H9 (cell line): ENCODE results near the gene HMGB1. TPM values are rescaled to one million over a fixed set of nuclear protein-coding genes. Genes with fewer than 3 reads are reported as not detected.

Source experiments
- DNase-seq: peaks from one replicate; pipeline ENCODE4 v3.0.0-alpha.2; 2017
- H2AFZ ChIP-seq: one replicate; pipeline ENCODE4 v1.6.1; 2013; ENCODE audit warnings: mild to moderate bottlenecking, low read length, control low read depth, moderate library complexity
- H2AK5ac ChIP-seq: 2 replicates; pipeline ENCODE4 v1.6.1; 2013; ENCODE audit warnings: low read length, control low read depth, mixed read lengths; ENCODE audit not compliant: insufficient read length
- H2BK120ac ChIP-seq: one replicate; pipeline ENCODE4 v1.6.1; 2013; ENCODE audit warnings: low read depth, mild to moderate bottlenecking, low read length, control low read depth, inconsistent platforms; ENCODE audit not compliant: poor library complexity, severe bottlenecking
- H2BK12ac ChIP-seq: 2 replicates; pipeline ENCODE4 v1.6.1; 2013; ENCODE audit warnings: low read length, control low read depth, mixed read lengths, low read depth; ENCODE audit not compliant: insufficient read length
- H2BK15ac ChIP-seq: 2 replicates; pipeline ENCODE4 v1.6.1; 2013; ENCODE audit warnings: low read depth, low read length, control low read depth
- H2BK20ac ChIP-seq: one replicate; pipeline ENCODE4 v1.6.1; 2013; ENCODE audit warnings: low read depth, mild to moderate bottlenecking, low read length, control low read depth, inconsistent platforms; ENCODE audit not compliant: poor library complexity, severe bottlenecking
- H2BK5ac ChIP-seq: 2 replicates; pipeline ENCODE4 v1.6.1; 2013; ENCODE audit warnings: low read length, control low read depth, mixed read lengths; ENCODE audit not compliant: insufficient read length
- H3K14ac ChIP-seq: 2 replicates; pipeline ENCODE4 v1.6.1; 2013; ENCODE audit warnings: low read length, control low read depth; ENCODE audit not compliant: insufficient read depth
- H3K18ac ChIP-seq: 2 replicates; pipeline ENCODE4 v1.6.1; 2013; ENCODE audit warnings: low read depth, mild to moderate bottlenecking, mixed read lengths, low read length, control low read depth; ENCODE audit not compliant: insufficient read length
- H3K23ac ChIP-seq: 2 replicates; pipeline ENCODE4 v1.6.1; 2013; ENCODE audit warnings: low read length, control low read depth, mixed read lengths, low read depth; ENCODE audit not compliant: insufficient read length
- H3K23me2 ChIP-seq: 2 replicates; pipeline ENCODE4 v1.6.1; 2013; ENCODE audit warnings: low read depth, mild to moderate bottlenecking, mixed read lengths, low read length, control low read depth; ENCODE audit not compliant: insufficient read length, poor library complexity, severe bottlenecking
- H3K27ac ChIP-seq: 2 replicates; pipeline ENCODE4 v1.5.1; 2013; ENCODE audit warnings: low read length, control low read depth, mixed read lengths, low read depth; ENCODE audit not compliant: insufficient read length
- H3K27me3 ChIP-seq: 2 replicates; pipeline ENCODE4 v1.6.1; 2013; ENCODE audit warnings: low read length, control low read depth, inconsistent platforms; ENCODE audit not compliant: insufficient read depth
- H3K4ac ChIP-seq: 2 replicates; pipeline ENCODE4 v1.6.1; 2013; ENCODE audit warnings: low read depth, mild to moderate bottlenecking, control low read depth, inconsistent platforms, low read length, moderate library complexity
- H3K4me1 ChIP-seq: 2 replicates; pipeline ENCODE4 v1.6.1; 2013; ENCODE audit warnings: low read length, control low read depth, inconsistent platforms; ENCODE audit not compliant: insufficient read depth
- H3K4me2 ChIP-seq: 2 replicates; pipeline ENCODE4 v1.6.1; 2013; ENCODE audit warnings: low read length, control low read depth, mixed read lengths; ENCODE audit not compliant: insufficient read length, insufficient read depth
- H3K56ac ChIP-seq: 2 replicates; pipeline ENCODE4 v1.6.1; 2013; ENCODE audit warnings: low read depth, mild to moderate bottlenecking, mixed read lengths, low read length, control low read depth; ENCODE audit not compliant: insufficient read length
- H3K79me1 ChIP-seq: 2 replicates; pipeline ENCODE4 v1.6.1; 2013; ENCODE audit warnings: low read depth, mild to moderate bottlenecking, moderate library complexity, low read length, control low read depth, inconsistent platforms; ENCODE audit not compliant: insufficient read depth, poor library complexity, severe bottlenecking
- H3K79me2 ChIP-seq: 2 replicates; pipeline ENCODE4 v1.6.1; 2013; ENCODE audit warnings: low read length, control low read depth, inconsistent platforms; ENCODE audit not compliant: insufficient read depth
- H3K9ac ChIP-seq: 2 replicates; pipeline ENCODE4 v1.6.1; 2013; ENCODE audit warnings: low read length, control low read depth, mixed read lengths; ENCODE audit not compliant: insufficient read length; ENCODE audit errors: extremely low read depth
- H3K9me3 ChIP-seq: one replicate; pipeline ENCODE4 v1.6.1; 2013; ENCODE audit warnings: low read depth, low read length, inconsistent platforms; ENCODE audit not compliant: control insufficient read depth
- H3T11ph ChIP-seq: one replicate; pipeline ENCODE4 v1.6.1; 2013; ENCODE audit warnings: mild to moderate bottlenecking, low read length, control low read depth, inconsistent platforms
- H4K20me1 ChIP-seq: one replicate; pipeline ENCODE4 v1.6.1; 2013; ENCODE audit not compliant: control insufficient read depth, insufficient read length, insufficient read depth
- H4K5ac ChIP-seq: 2 replicates; pipeline ENCODE4 v1.6.1; 2013; ENCODE audit warnings: low read depth, mild to moderate bottlenecking, mixed read lengths, low read length, control low read depth; ENCODE audit not compliant: insufficient read length
- H4K8ac ChIP-seq: replicated peaks from 2 replicates; pipeline ENCODE4 v1.6.1; 2013; ENCODE audit warnings: low read length, control low read depth, mixed read lengths, low read depth; ENCODE audit not compliant: insufficient read length
- H4K91ac ChIP-seq: 2 replicates; pipeline ENCODE4 v1.6.1; 2013; ENCODE audit warnings: low read depth, mild to moderate bottlenecking, moderate library complexity, mixed read lengths, low read length, control low read depth; ENCODE audit not compliant: insufficient read length
- H3K27ac Mint-ChIP-seq, 3 experiments: 2 replicates in 2 of 3; 3 replicates in 1 of 3; pipeline ENCODE4 v1.8.0; 2020 to 2021; ENCODE audit warnings: mixed read lengths in 3 of 3, mild to moderate bottlenecking in 1 of 3, moderate library complexity in 1 of 3
- H3K27me3 Mint-ChIP-seq: 2 replicates; pipeline ENCODE4 v1.8.0; 2021; ENCODE audit warnings: low read depth, mild to moderate bottlenecking, moderate library complexity, mixed read lengths
- H3K36me3 Mint-ChIP-seq, 3 experiments: 2 replicates in 2 of 3; 3 replicates in 1 of 3; pipeline ENCODE4 v1.8.0; 2020 to 2021; ENCODE audit warnings: low read depth in 3 of 3, mixed read lengths in 3 of 3; ENCODE audit not compliant: insufficient read depth in 1 of 3
- H3K4me1 Mint-ChIP-seq, 2 experiments: 2 replicates each; pipeline ENCODE4 v1.8.0; 2020; ENCODE audit warnings: mixed read lengths in 2 of 2
- H3K4me3 Mint-ChIP-seq, 2 experiments: 2 replicates in 1 of 2; 3 replicates in 1 of 2; pipeline ENCODE4 v1.8.0; 2020 to 2021; ENCODE audit warnings: mild to moderate bottlenecking in 2 of 2, mixed read lengths in 2 of 2, moderate library complexity in 1 of 2
- H3K9me3 Mint-ChIP-seq, 2 experiments: 2 replicates in 1 of 2; 3 replicates in 1 of 2; pipeline ENCODE4 v1.8.0; 2020; ENCODE audit warnings: mild to moderate bottlenecking in 2 of 2, mixed read lengths in 2 of 2, moderate library complexity in 1 of 2
- CTCF ChIP-seq: fragments of 200-600 bp; sonication (generic); conservative IDR thresholded peaks from 3 replicates; pipeline ENCODE4 v1.8.0; 2021; ENCODE audit warnings: antibody characterized with exemption, mild to moderate bottlenecking
- WGBS: extraction: QIAGEN DNeasy Blood & Tissue Kit; methylation state at CpG from one replicate; pipeline ENCODE4 v1.1.7; 2013; ENCODE audit warnings: missing lambda C conversion rate, low lambda C conversion rate, mixed read lengths; ENCODE audit not compliant: insufficient read length; ENCODE audit errors: extremely low coverage; 5-methylcytosine and 5-hydroxymethylcytosine counted together
- total RNA-seq: library from RNA; stranded (reverse); gene quantifications from 2 replicates; pipeline ENCODE4 v1.2.1, GENCODE V29; 2021

Gene HMGB1
- total RNA-seq, 1 experiment from 2014 or later = 688 TPM

GRCh38 chr13:30448441-30448840 lies 17.3 kb downstream of the HMGB1 start:
- peaks cover 2% of the 10 kb centered on the region for H4K20me1 ChIP-seq
- H3K4me2 ChIP-seq = no peak overlapping the region
- H3K18ac ChIP-seq = no peak overlapping the region
- H2AFZ ChIP-seq = no peak overlapping the region
- peaks cover 13% of the 10 kb centered on the region for H3K23me2 ChIP-seq
- no peak overlapping the region for H2BK5ac ChIP-seq
- H2BK120ac ChIP-seq = no peak overlapping the region
- H4K5ac ChIP-seq = no peak overlapping the region
- H3K9me3 ChIP-seq = no peaks in the 10 kb centered on the region
- Mint-ChIP-seq H3K36me3 (no peaks in the 10 kb centered on the region), H3K9me3 (no peaks in the 10 kb centered on the region; a peak in 1 of 5 replicates), H3K27ac (no peak overlapping the region), H3K4me1 (peaks cover 21 to 30% of the 10 kb centered on the region in 2 experiments), H3K27me3 (no peaks in the 10 kb centered on the region; the same call in 1 of the 2 replicates), H3K4me3 (no peak overlapping the region)
- no peak overlapping the region for H4K91ac ChIP-seq
- TF ChIP-seq CTCF = no peak
- H3K9ac ChIP-seq = no peak overlapping the region
- H3K4me1 ChIP-seq = peaks cover 8% of the 10 kb centered on the region; the same call in 1 of the 2 replicates
- no peak overlapping the region for H2AK5ac ChIP-seq
- H3K79me2 ChIP-seq = no peaks in the 10 kb centered on the region
- WGBS = no CpG with 5 or more reads among the region's 4 CpGs
- no peak overlapping the region for H3K14ac ChIP-seq
- no peak for DNase-seq
- H3K27me3 ChIP-seq = no peaks in the 10 kb centered on the region
- no peak overlapping the region for H2BK12ac ChIP-seq
- H4K8ac ChIP-seq = no peak overlapping the region
- H2BK15ac ChIP-seq = no peak overlapping the region
- no peak overlapping the region for H3K27ac ChIP-seq
- no peak overlapping the region for H3K23ac ChIP-seq
- no peaks in the 10 kb centered on the region for H3K79me1 ChIP-seq
- H3K4ac ChIP-seq = no peak overlapping the region
- no peak overlapping the region for H3T11ph ChIP-seq
- H2BK20ac ChIP-seq = no peak overlapping the region
- H3K56ac ChIP-seq = no peak overlapping the region
